Glutamatergic neuron (in vitro differentiated cells): Measurements from ENCODE around the gene EYS. TPM values are rescaled to one million over a fixed set of nuclear protein-coding genes. Genes with fewer than 3 reads are reported as not detected.

Experiments
- DNase-seq: peaks from one replicate; pipeline ENCODE4 v3.0.0; 2022
- H3K27ac Mint-ChIP-seq: one replicate; pipeline ENCODE4 v1.8.0; 2020; ENCODE audit warnings: mild to moderate bottlenecking, mixed read lengths, inconsistent platforms; ENCODE audit not compliant: unreplicated experiment
- H3K27me3 Mint-ChIP-seq: one replicate; pipeline ENCODE4 v1.8.0; 2020; ENCODE audit warnings: mild to moderate bottlenecking, moderate library complexity, mixed read lengths, inconsistent platforms; ENCODE audit not compliant: unreplicated experiment
- H3K36me3 Mint-ChIP-seq: one replicate; pipeline ENCODE4 v1.8.0; 2020; ENCODE audit warnings: mild to moderate bottlenecking, mixed read lengths, inconsistent platforms; ENCODE audit not compliant: unreplicated experiment
- H3K4me1 Mint-ChIP-seq: one replicate; pipeline ENCODE4 v1.8.0; 2020; ENCODE audit warnings: mild to moderate bottlenecking, low read depth, mixed read lengths, inconsistent platforms; ENCODE audit not compliant: unreplicated experiment
- H3K4me3 Mint-ChIP-seq: one replicate; pipeline ENCODE4 v1.8.0; 2020; ENCODE audit warnings: mild to moderate bottlenecking, mixed read lengths, inconsistent platforms; ENCODE audit not compliant: unreplicated experiment
- H3K9me3 Mint-ChIP-seq: one replicate; pipeline ENCODE4 v1.8.0; 2020; ENCODE audit warnings: mild to moderate bottlenecking, moderate library complexity, mixed read lengths, inconsistent platforms; ENCODE audit not compliant: unreplicated experiment
- total RNA-seq: library from RNA; stranded (reverse); fragmentation: NEBNext Ultra II Directional; extraction: Animal tissue kit (Norgen Biotek cat#: 25700); gene quantifications from one replicate; pipeline ENCODE4 v1.2.1, GENCODE V29; 2021; ENCODE audit not compliant: unreplicated experiment
- TF ChIP-seq, protein P1 (sequence below): fragments of 200-600 bp; sonication (generic); IDR thresholded peaks from one replicate; pipeline ENCODE4 v1.5.0; 2021; ENCODE audit not compliant: partially characterized antibody, unreplicated experiment

Gene EYS
- total RNA-seq, 1 donor from 2014 or later: 13.2 TPM

DNA sequence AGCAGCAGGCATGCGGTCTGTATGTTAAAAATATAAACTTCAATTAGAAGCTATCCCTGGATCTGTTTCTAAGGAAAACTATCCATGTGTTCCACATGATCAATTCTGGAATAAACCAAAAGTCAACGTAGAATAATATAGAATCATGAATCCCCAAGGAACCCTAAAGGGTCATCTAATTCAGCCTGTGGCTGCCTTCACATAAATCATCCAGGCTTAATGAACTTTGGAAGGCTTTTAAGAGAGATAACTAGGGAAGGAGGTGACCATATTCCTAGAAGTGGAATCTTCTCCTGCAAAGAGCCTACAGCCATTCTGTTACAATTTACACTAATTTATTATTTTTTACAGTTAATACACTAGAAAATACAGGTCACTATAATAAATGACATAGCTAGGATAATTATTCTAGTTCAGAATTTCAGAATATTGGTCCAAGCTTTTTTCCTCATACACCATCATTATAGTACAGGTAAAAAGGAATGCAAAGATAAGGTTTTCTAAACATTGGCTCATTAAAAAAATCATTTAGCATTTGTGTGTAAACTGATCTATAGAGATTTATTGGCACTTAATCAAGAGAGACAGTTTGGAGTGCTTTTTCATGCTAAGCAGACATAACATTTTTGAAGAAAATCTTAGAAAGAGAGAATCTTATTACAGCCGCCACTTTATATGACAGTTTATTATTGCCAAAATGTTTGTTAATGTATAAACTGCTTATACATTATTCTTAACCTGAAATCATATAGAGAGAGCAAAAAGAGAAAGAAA lies 1220.3 kb downstream of the EYS start:
- TF ChIP-seq, protein P1, sequence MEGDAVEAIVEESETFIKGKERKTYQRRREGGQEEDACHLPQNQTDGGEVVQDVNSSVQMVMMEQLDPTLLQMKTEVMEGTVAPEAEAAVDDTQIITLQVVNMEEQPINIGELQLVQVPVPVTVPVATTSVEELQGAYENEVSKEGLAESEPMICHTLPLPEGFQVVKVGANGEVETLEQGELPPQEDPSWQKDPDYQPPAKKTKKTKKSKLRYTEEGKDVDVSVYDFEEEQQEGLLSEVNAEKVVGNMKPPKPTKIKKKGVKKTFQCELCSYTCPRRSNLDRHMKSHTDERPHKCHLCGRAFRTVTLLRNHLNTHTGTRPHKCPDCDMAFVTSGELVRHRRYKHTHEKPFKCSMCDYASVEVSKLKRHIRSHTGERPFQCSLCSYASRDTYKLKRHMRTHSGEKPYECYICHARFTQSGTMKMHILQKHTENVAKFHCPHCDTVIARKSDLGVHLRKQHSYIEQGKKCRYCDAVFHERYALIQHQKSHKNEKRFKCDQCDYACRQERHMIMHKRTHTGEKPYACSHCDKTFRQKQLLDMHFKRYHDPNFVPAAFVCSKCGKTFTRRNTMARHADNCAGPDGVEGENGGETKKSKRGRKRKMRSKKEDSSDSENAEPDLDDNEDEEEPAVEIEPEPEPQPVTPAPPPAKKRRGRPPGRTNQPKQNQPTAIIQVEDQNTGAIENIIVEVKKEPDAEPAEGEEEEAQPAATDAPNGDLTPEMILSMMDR: no peak

DNA sequence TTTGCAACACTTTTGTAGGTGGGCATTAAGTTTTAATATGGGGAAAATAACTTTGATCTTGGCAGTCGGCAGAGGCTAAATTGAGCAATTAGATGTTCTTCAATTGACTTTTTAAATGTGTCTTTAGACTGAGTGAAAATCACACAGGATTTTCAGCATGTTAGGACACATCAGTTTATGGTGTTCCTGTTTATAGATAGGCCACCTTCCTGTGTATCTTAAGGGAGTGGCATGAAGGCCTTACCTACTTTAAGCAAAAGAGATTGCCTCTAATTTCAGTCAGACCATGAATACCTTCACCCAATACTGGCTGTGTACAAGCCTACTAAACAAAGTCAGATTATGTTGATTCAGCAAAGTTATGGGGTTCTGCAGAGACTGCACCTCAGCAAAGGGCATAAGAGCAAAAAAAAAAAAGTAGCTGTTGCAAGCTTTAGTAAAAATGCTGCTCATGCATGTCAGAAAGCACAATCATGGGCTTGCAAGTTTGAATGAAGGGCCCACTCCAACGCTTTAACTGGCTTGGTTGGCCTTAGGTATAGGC lies 1223.0 kb downstream of the EYS start:
- Mint-ChIP-seq H3K27ac (no peak overlapping the region), H3K36me3 (no peaks in the 10 kb centered on the region), H3K4me1 (no peaks in the 10 kb centered on the region), H3K9me3 (no peaks in the 10 kb centered on the region), H3K27me3 (no peaks in the 10 kb centered on the region), H3K4me3 (no peak overlapping the region)
- TF ChIP-seq, protein P1: no peak
- no peak for DNase-seq

More for the DNA sequence above, 1220.3 kb downstream of the EYS start:
- no peaks in the 10 kb centered on the region for H3K4me1 Mint-ChIP-seq
- H3K9me3 Mint-ChIP-seq: no peaks in the 10 kb centered on the region
- no peak overlapping the region for H3K27ac Mint-ChIP-seq
- no peak for DNase-seq
- H3K36me3 Mint-ChIP-seq: no peaks in the 10 kb centered on the region
- H3K27me3 Mint-ChIP-seq: no peaks in the 10 kb centered on the region
- H3K4me3 Mint-ChIP-seq: no peak overlapping the region

DNA sequence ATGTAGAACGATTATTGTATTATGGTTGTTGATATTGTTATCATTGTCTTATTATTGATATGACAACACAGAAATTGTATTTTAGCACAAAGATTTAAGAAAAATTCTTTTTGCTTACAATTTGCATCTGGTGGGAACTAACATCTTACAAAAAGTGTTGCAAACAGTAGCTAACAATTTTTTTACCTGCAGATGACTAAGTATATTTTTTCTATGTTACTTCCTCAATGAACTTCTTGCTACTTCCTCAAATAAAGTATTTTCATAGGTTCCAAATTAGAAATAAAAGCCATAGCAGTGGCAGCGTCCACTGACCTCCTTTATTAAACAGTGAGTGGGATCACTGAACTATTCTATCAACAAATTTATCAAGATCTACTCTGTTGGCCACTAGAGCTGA lies 1224.4 kb downstream of the EYS start:
- H3K27ac Mint-ChIP-seq: no peak overlapping the region
- H3K36me3 Mint-ChIP-seq: no peaks in the 10 kb centered on the region
- H3K4me1 Mint-ChIP-seq: no peaks in the 10 kb centered on the region
- H3K27me3 Mint-ChIP-seq: no peaks in the 10 kb centered on the region
- no peaks in the 10 kb centered on the region for H3K9me3 Mint-ChIP-seq
- DNase-seq: no peak
- TF ChIP-seq, protein P1: no peak
- no peak overlapping the region for H3K4me3 Mint-ChIP-seq

DNA sequence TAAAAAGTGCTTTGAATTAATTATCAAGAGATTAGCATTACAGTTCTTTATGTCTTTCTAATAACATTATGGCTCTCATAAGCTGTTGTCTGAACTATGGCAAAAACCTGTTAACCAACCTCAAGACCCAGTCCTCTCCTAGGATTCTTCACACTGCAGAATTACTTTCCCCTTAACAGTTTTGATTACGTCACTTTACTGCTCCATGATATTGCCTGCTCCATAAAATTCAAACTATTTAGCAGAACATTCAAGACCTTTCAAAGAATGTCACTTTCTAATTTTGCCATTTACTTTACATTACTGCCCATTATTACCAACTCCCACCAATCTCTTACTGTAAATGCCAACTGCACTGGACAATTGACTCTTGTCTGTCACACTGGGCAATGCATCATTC lies 1227.9 kb downstream of the EYS start:
- no peaks in the 10 kb centered on the region for H3K36me3 Mint-ChIP-seq
- H3K27me3 Mint-ChIP-seq: no peaks in the 10 kb centered on the region
- H3K9me3 Mint-ChIP-seq: no peaks in the 10 kb centered on the region
- no peak overlapping the region for H3K4me3 Mint-ChIP-seq
- H3K27ac Mint-ChIP-seq: no peak overlapping the region
- H3K4me1 Mint-ChIP-seq: peaks cover 2% of the 10 kb centered on the region
- DNase-seq: no peak
- TF ChIP-seq, protein P1: no peak

DNA sequence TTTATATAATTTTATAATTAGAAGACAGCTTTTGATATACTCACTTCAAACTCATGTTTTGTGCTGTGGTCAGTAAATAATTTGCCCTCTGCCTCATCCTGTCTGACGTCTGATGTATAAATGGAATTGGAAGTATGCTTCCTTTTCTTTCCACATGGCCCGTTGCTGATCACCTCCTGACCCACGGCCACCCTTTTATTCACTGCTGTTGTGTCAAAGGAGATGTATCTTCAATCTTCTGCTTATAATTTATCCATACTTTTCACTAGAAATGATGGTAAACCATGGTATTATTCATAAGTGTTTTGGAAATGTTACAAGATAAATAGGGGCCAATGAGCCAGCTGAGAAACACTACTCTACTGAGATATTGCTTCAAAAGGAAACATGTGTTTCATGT lies 1229.6 kb downstream of the EYS start:
- Mint-ChIP-seq H3K4me3 (no peak overlapping the region), H3K27ac (no peak overlapping the region), H3K9me3 (no peaks in the 10 kb centered on the region), H3K36me3 (no peaks in the 10 kb centered on the region), H3K27me3 (no peaks in the 10 kb centered on the region), H3K4me1 (peaks cover 2% of the 10 kb centered on the region)
- TF ChIP-seq, protein P1: no peak
- DNase-seq: no peak
